MM.1S (cell line): ENCODE results near the gene DRICH1.

Experiments used
- EZH2 ChIP-seq: fragments of 300-600 bp; sonication (generic); optimal IDR thresholded peaks from 2 replicates; pipeline ENCODE3; 2017; ENCODE audit warnings: low read depth, mild to moderate bottlenecking, antibody characterized with exemption, low read length, mixed read lengths
- EZH2phosphoT487 ChIP-seq: fragments of 300-600 bp; sonication (generic); IDR thresholded peaks from 2 replicates; pipeline ENCODE4 v1.6.1; 2018; ENCODE audit warnings: antibody characterized with exemption, low read length
- TF ChIP-seq, protein P1 (sequence below): fragments of 300-600 bp; sonication (generic); IDR thresholded peaks from 2 replicates; pipeline ENCODE4 v1.5.1; 2016; ENCODE audit warnings: antibody characterized with exemption, low read length, mixed read lengths

GRCh38 chr22:23613193-23613972 lies 18.7 kb downstream of the DRICH1 start:
- TF ChIP-seq, protein P1, sequence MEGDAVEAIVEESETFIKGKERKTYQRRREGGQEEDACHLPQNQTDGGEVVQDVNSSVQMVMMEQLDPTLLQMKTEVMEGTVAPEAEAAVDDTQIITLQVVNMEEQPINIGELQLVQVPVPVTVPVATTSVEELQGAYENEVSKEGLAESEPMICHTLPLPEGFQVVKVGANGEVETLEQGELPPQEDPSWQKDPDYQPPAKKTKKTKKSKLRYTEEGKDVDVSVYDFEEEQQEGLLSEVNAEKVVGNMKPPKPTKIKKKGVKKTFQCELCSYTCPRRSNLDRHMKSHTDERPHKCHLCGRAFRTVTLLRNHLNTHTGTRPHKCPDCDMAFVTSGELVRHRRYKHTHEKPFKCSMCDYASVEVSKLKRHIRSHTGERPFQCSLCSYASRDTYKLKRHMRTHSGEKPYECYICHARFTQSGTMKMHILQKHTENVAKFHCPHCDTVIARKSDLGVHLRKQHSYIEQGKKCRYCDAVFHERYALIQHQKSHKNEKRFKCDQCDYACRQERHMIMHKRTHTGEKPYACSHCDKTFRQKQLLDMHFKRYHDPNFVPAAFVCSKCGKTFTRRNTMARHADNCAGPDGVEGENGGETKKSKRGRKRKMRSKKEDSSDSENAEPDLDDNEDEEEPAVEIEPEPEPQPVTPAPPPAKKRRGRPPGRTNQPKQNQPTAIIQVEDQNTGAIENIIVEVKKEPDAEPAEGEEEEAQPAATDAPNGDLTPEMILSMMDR: no peak
- no peak for TF ChIP-seq EZH2
- no peak for TF ChIP-seq EZH2phosphoT487
